Renal cortex interstitium (tissue), 11 donors: ENCODE results near the gene YJU2. TPM values are rescaled to one million over a fixed set of nuclear protein-coding genes. Genes with fewer than 3 reads are reported as not detected.
"Not testable (repeated sequence)": the region's sequence is repeated elsewhere in the genome, so short reads cannot be mapped to it uniquely, and the experiment has no call there.

Source experiments
- DNase-seq, 11 donors: peaks; one replicate each; pipeline ENCODE4 v3.0.0-alpha.2; 2013; ENCODE audit warnings: low read depth in 9 of 11, low spot score in 4 of 11; ENCODE audit errors: extremely low read depth in 1 of 11
- polyA plus RNA-seq, 3 donors: library from polyadenylated mRNA; unstranded; fragments of 120-200 nt; gene quantifications; one replicate each; pipeline ENCODE4 v1.2.1, GENCODE V29; 2013; ENCODE audit not compliant: insufficient read length in 3 of 3

Gene YJU2
- polyA plus RNA-seq, 3 donors = 19.5 to 26.6 (median 21.4) TPM

DNA sequence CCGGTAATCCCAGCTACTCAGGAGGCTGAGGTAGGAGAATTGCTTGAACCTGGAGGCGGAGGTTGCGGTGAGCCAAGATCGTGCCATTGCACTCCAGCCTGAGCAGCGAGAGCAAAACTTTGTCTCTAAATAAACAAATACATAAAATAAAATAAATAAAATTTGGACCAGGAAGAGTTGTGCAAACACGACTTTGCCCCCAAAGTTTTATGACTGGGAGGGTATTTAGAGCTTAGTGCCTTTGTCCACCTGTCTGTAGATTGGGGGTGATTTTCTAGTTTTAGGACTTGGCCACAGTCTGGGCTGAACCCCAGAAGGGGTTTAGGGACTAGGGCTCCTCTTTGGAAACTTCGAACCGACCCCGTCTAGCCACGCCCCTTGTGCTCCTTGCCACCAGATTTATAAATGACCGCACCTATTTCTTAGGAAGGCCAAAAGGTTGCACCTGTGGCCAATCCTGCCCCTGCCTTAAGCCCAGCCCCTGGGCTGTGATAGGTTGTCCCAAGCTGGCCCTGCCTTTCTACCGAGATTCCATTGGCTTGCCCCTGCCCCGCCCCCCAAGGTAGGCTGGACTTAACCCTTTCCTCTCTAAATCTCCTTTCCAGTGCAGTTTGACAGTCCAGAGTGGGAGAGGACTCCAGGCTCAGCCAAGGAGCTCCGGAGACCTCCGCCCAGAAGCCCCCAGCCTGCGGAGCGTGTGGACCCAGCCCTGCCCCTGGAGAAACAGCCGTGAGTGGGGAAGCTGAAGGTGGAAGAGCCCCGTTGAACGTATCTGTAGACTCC is 37.5 kb downstream of the YJU2 start:
- no peak for DNase-seq

DNA sequence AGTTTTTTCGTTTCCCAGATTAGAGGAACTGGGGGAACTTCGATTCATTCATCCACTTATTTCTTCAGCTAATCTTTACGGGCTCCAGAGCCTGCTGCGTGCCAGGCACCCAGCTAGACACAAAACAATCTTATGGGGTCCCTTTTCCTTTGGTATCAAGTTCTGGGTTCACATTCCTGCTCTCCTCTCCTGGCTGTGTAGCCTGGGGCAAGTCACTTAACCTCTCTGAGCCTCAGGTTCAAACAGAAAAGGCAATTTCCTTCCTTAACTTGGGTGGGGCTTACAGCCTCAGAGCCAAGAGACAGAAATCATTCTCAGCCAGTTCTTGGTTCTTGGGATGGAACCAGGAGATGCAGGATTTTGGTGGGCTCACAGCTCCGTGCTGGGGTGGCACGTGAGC is 38.1 kb downstream of the YJU2 start:
- DNase-seq = no peak

DNA sequence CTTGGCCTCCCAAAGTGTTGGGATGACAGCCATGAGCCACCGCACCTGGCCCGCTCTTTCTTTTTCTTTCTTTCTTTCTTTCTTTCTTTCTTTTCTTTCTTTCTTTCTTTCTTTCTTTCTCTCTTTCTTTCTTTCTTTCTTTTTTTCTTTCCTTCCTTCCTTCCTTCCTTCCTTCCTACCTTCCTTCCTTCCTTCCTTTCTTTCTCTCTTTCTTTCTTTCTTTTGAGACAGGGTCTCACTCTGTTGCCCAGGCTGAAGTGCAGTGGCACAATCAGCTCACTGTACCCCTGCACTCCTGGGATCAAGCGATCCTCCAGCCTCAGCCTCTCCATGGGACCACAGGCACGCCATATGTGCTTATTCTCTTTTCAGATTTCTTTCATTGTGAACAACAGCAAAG is 39.3 kb downstream of the YJU2 start:
- not testable (repeated sequence) for DNase-seq

DNA sequence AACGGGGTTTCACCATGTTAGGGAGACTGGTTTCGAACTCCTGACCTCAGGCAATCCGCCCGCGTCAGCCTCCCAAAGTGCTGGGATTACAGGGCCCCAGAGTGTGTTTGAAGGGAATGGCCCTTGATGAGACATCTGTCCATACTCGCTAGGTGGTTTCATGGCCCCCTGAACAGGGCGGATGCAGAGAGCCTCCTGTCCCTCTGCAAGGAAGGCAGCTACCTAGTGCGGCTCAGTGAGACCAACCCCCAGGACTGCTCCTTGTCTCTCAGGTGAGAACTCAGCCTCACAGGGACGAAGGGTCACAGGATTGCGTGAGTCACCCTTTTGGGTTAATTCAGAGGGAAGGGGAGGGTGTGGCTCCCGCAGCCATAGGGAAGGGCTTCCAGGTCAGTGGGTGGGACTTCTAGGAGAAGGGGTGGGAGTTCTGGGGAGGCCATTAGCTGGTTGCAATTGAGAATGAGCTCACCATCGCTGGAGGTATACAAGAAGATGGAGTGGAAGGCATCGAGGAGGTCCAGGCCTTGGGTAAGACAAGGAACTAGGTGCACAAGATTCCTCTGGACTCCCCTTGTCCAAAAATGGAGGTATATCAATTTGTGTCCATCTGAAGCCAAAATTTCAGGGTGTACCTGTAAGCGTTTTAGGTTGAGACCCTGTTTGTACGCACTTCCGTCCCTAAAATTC is 41.4 kb downstream of the YJU2 start:
- no peak for DNase-seq

DNA sequence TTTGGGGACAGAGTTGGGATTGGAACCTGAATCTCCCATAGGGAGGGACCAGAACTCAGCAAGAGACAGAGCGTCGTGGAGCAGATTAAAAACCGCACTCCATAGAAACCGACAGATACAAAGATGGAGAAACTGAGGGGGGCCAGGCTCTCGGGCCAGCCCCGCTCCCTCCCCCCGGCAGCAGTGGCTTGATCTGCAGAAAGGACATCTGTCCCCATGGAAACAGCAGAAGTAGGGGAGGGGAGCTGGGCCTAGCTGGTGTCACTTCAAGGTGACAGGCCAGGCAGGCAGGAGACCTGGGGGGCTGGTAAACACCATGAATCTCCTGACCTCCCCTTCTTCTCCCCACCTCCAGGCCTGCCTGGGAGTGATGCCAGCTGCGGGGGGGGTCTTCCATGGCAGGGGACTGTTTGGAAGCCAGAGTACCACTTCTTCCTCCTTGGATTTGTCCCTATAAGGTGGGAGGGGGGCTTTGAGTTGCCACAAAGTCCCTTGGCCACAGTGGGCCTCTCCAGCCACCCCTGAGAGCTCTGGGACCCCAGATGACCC is 44.4 kb downstream of the YJU2 start:
- no peak for DNase-seq

DNA sequence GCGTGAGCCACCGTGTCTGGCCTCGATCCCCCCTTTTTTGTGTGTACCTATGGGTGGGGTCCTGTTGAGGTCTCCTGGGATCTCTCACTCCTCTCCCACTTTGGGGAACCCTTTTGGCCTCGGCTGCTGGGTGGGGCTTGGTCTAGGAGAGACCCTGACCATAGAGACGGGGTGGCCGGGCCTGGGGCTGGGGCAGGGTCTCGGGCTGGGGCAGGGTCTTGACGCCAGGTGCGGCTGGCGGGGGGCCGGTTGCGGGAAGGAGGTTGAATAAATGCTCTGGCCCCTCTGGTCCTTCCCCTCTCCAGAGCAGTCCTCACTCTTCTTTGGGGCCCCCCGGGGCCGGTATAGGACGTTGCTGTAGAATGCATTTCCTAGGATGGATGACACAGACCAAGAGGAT is 45.6 kb downstream of the YJU2 start:
- no peak for DNase-seq

DNA sequence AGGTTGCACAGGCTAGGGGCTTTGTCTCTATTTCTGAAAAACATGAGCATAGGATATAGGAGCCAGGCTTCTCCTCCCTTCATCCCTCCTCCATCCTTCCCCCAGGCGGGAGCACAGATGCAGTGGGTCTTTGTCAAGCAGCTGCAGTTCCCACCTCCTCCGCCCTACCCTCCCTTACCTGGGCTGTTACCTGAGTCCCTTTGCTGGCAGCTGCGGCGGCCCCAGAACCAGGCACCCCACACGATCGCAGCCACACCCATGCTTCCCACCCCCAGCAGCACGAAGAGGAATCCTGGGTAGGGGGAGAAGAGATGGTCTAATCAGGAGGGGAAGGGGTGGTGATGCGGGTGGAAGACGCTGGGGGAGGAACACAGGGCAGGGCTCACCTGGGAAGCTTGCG is 47.5 kb downstream of the YJU2 start:
- no peak for DNase-seq

DNA sequence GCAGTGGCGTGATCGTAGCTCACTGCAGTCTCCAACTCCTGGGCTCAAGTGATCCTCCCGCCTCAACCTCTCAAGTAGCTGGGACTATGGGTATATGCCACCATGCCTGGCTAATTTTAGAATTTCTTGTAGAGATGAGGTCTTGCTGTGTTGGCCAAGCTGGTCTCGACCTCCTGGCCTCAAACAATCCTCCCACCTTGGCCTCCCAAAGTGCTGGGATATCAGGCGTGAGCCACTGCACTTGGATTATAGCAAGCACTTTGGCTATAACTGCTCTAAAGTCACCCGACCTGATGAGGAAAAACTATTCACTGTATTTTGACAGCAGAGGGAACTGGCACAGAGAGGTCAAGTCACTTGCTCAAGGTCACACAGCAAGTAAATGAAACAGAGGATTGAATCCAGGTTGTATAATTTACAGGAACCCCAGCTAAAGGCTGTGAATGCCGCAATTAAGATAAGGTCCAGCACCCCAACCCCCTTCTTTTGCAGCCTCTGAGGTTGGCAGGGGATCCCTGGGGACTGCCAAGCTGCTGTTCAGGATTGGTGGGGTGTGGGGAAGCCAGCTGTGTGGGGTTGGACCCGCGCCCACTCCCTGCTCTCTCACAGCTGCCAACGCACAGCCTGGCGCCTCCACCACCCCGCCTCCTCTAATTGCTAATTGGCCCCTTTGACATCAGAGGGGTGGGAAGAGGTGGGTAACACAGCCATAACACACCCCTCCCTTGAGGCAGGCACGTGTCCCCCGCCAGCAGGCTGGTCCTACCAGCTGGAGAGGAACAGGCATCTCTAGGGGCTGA is 49.3 kb downstream of the YJU2 start:
- no peak for DNase-seq

DNA sequence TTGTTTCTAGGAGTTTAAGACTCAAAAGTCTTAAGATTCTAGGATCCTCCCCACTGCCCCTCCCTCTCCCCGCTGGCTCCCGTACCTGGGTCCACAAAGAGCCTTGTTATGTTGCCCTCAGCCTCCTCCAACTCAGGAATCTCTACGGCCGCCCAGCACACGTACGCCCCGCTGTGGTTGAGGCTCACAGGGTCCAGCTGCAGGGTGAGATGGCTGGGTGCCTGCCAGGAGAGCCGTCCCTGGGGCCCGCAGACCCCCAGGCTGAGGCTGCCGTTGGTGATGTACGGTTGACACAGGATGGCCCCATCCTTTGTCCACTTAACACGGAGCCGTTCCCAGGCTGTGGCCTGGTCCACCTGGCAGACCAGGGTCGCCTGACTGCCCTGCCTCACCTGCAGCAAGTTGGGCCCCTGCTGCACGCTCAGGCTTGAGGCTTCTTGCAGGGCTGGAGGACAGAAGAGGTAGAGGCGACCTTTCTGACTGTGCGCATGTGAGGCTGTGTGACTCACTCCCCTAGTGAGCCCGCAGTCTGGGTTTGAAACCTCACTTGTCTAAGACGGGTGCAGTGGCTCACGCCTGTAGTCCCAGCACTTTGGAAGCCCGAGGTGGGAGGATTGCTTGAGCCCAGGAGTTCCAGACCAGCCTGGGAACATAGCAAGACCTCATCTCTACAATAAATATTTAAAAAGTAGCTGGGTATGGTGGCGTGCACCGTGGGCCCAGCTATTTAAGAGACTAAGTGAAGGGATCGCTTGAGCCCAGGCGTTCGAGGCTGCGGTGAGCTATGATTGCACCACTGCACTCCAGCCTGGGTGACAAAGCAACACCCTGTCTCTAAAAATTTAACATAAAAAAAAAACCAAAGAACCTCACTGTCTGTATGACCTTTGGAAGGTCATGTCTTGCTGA is 51.3 kb downstream of the YJU2 start:
- no peak for DNase-seq

DNA sequence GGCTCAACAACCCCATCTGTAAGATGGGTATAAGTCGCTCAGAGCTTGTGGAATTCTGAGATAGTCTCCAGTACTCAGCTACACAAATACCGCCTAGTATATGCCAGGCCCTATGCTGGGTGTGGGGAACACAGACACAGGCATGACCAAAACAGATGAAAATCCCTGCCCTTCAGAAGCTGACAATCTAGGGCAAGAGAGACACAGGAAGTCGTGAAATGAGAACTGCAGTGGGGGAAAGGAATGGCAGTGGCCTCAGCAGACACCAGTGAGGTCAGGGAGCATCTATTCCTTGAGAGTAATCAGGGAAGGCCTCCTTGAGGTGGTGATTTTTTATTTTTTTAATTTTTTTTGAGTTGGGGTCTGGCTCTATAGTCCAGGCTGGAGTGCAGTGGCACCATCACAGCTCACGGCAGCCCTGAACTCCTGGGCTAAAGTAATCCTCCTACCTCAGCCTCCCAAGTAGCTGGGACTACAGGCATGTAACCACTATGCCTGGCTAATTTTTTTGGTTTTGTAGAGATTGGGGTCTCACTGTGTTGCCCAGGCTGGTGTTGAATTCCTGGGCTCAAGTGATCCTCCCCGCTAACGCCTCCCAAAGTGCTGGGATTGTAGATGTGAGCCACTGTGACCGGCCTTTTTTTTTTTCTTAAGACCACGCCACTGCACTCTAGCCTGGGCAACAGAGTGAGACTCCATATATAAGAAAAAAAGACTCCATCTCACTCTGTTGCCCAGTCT is 52.1 kb downstream of the YJU2 start:
- no peak for DNase-seq

DNA sequence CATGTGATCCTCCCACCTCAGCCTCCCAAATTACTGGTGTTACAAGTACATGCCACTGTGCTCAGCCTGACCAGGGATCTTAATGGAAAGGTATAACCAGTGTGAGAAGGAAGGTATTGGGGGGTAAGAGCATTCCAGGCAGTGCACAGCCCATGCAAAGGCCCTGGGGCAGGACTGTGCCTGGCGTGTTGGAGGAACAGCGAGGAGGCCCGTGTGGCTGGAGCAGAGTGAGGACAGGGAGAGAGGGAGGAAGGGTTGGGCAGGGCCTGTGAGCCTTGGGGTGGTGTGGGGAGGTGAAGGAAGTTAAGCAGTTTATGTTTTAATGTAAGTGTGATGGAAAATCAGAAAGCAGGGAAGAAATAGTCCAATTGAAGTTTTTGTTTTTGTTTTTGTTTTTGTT is 53.7 kb downstream of the YJU2 start:
- no peak for DNase-seq

DNA sequence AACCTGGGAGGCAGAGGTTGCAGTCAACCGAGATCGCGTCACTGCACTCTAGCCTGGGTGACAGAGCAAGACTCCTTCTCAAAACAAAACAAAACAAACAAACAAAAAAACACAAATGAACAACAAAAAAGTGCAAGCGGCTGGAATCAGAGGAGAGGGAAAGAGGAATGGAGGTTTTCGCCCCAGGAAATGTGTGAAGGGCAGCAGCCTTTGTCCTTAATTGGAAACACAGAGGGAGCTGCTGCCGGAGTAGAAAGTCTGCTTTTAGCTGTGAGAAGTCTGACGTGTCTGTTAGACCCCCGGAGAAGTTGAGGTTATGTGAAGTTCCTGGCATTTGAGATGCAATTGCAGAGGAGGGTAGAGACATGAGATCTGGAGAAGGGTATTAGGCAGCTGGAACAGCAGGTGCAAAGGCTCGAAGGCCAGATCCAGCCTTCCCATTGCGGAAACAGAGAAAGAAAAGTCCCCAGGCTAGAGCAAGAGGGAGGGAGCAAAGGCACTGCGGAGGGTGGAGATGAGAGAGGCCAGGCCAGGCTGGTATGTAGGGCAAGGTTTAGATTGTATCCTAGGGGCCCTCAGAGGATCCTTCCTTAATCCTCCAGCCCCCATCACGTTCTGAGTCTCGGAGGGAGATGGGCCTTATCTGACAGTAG is 54.8 kb downstream of the YJU2 start:
- DNase-seq = no peak

DNA sequence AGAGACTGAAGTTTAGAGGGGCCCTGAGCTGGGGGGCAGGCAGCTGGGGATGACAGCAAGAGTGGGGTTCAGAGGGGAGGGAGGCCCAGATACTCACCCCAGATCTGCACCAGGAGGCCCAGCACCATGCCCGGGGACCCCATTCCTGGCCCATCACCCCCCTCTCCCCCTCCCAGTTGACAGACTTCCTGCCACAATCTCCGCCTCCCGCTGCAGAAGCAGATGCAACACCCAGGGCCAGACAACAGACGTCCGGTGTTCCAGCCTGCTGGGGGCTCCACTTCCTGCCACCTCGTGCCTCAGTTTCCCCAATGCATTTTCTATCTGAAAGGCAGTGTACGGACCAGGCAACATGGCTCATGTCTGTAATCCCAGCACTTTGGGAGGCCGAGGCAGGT is 55.4 kb downstream of the YJU2 start, which contains the start of gene TMIGD2:
Gene TMIGD2, minus strand, starts transcription at position 147 of the 398 bp plus-strand sequence. Its CDS starts 4 bp downstream, at position 143.
- no peak for DNase-seq

DNA sequence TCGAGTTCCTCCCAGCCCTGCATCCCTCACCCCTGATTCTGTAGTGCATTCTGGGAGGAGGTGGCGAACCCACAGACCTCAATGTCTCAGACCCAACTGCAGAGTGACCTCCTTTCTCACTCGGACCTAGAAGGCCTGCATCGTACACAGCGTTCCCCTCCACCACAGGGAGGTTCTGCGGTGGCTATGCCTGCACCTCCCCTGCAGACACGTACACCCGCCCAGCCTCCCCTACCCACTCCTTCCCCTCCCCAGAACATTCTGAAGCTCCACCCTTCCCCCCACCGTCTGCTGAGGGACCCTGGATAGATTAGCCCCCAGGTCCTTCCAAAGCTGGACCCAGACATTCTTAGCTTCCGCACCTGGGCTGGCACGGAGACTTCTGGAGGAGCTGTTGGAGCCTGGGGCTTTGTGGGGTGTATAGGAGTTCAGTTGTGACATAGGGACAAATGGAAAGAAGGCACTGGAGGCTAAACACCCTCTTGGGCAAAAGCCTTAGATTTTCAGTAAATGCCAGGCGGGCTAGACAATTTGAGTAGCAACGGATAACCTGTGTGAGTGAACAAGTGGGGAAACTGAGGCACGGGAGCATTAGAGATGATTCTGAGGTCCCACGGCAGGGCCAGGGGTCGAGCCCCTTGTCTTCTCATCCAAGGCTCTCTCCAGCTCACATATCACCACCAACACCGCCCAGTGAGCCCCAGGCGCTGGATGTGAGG is 57.1 kb downstream of the YJU2 start:
- no peak for DNase-seq

DNA sequence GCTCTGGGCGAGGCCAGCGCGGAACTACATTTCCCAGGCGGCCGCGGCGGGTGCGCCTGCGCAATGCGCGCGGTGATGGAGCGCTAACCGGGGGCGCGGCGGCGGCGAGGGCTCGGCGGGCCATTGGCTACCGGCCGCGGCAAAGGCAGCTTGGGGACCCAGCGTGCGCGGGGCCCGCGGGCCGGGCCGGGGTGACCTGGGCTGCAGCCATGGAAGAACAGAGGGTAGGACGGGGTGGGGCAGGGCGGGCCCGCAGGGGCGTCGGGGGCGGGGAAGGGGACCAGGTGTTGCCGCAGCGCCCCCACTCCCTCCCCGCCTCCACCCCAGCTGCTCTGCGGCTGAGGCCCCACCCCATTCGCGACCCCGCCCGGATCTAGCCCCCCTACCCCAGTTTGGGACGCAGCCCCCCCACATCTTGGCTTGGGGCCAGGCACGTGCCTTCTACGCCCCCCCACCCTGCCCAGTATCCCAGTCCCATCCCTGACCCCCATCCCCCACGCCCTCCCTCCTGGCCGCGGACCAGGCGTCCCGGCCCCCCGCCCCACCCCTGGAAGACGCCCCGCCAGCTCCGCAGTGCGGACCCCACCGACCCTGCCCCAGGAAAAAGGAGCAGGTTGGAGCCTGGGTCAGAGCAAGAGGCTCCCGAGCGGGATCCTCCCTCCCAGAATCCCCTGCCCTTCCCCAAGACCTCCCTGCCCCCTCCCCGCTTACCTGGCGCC is 57.8 kb downstream of the YJU2 start, which contains the start of gene FSD1:
Gene FSD1, plus strand, starts transcription at position 61 of the 719 bp plus-strand sequence. Its CDS starts 149 bp downstream, at position 210.
- DNase-seq = peak in 3 of 11 donors; percentile 29 to 39 (median 32)

DNA sequence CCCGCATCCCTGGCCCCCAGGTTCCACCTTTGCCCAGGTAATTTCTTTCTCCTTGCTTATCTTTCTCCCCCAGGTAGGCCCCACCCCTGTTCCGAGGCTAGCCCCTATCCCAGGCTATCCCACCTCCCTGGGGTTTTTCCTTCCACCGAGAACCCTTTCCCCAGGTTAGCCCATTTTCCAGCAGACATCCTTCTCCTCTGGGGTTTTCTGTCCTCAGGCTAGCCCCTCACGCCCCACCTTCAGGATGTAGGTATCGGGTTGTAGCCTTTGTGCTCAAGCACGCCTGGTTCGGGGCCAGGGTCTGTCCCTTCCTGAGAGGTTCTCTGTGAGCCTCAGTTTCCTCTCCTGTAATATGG is 58.4 kb downstream of the YJU2 start:
- no peak for DNase-seq
